Stimulated activated CD4-positive, alpha-beta T cell treated with anti-CD3 and anti-CD28 coated beads, TNF-alpha, amount 100 ng/mL, for 4 hours (primary cell): Measurements from ENCODE around the gene HIF1A.
A peak's percentile ranks its signal among the peaks of the same experiment; 100 is the strongest.
"Not testable (repeated sequence)": the region's sequence is repeated elsewhere in the genome, so short reads cannot be mapped to it uniquely, and the experiment has no call there.

Experiments used
- DNase-seq, 3 experiments: peaks; one replicate each; pipeline ENCODE4 v3.0.0-alpha.2; 2020; ENCODE audit warnings: low read depth in 3 of 3

HIF1A gene

DNA sequence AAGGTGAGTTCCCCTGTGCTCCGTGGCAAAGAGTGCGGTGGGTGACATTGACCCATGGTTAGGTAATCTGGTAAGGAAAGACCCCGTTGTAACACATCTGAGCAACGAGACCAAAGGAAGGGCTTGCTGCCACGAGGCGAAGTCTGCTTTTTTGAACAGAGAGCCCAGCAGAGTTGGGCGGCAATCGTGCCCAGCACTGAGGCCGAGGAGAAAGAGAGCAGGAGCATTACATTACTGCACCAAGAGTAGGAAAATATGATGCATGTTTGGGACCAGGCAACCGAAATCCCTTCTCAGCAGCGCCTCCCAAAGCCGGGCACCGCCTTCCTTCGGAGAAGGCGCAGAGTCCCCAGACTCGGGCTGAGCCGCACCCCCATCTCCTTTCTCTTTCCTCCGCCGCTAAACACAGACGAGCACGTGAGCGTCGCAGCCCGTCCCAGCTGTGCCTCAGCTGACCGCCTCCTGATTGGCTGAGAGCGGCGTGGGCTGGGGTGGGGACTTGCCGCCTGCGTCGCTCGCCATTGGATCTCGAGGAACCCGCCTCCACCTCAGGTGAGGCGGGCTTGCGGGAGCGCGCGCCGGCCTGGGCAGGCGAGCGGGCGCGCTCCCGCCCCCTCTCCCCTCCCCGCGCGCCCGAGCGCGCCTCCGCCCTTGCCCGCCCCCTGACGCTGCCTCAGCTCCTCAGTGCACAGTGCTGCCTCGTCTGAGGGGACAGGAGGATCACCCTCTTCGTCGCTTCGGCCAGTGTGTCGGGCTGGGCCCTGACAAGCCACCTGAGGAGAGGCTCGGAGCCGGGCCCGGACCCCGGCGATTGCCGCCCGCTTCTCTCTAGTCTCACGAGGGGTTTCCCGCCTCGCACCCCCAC lies at the start of gene HIF1A:
Gene HIF1A (plus strand): TSS at position 684 of the 865 bp plus-strand sequence. CDS start 292 bp downstream, outside the sequence.
- peak; percentile 81 to 93 (median 92) for DNase-seq

DNA sequence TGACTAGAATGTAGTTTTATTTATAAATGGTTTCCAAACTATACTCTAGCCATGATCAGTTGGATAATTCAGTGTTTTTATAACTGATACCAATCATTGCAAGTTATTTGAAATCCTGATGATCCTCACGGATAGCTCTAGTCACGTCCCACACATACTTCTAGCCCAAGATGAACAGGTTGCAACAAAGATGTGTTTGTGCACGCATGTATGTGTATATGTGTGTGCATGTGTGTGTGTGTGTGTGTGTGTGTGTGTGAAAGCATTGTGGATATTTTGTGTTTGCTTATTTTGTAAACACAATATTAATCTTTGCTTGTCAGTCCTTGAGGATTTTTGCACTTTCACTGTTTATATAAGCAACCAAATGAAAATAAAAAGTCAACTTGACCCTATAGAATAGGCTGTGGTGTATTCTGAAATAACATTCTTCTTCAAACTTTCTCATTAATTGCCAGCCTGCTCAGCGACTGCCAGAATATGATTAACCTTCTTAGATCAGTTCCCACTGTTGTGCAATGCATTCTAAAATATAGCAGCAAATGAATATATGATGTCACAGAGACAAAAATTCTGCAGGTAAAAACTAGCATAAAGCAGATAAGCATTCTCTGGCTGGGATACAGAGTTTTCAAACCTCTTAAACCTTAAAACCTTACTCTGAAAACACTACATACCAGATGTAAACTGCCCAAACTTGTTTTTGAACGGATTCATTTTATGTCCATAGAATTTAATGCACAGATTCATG lies 48.8 kb upstream of the HIF1A start:
- no peak for DNase-seq

DNA sequence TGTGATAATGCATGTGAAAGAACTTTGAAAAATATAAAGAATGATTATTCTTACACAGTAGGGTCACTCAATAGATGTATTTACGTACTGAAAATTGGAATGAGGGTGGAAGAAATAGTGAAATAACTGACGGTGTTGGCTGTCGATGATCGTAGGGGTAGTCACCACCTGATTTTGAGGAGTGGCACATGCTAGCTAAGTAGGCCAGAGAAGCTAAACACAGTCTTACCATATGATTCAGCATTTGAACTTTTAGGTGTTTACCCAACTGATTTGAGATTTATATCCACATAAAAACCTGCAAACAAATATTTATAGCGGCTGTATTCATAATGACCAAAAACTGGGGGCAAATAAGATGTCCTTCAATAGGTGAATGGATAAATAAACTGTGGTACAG lies 47.6 kb upstream of the HIF1A start:
- DNase-seq: no peak

DNA sequence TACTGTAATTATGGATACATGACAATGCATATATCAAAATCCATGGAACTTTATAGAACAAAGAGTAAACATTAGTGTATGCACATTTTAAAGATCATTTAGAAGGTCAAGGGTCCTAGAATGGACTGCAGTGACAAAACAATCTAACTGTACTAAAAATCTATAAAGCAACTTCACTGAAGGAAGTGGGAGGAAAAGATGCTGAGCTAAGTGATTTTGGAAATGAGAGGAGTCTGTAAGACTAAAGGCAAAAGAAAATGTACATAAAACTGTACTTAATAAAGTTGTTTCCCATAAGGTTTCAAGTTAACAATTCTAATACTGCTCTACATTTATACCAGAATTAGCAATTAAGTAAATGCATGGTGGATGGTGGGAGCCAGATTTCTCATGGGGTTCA lies 46.9 kb upstream of the HIF1A start:
- no peak for DNase-seq

DNA sequence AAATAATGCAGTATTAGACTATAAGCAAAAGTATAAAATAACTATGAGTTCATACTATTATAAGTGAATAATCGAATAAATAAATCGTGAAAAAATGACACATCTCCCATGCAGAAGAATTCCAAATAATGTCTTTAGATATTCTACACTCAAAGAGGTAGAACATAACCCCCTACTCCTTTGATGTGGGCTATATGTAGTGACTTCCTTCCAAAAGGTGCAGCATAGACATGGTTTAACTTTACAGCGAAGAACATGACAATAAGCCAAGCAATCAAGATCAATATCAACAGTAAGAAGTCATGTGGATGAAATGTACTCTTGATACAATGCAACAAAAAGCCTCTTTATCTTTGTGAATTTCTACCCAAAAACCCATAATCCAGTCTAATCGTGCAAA lies 46.0 kb upstream of the HIF1A start:
- DNase-seq: no peak

DNA sequence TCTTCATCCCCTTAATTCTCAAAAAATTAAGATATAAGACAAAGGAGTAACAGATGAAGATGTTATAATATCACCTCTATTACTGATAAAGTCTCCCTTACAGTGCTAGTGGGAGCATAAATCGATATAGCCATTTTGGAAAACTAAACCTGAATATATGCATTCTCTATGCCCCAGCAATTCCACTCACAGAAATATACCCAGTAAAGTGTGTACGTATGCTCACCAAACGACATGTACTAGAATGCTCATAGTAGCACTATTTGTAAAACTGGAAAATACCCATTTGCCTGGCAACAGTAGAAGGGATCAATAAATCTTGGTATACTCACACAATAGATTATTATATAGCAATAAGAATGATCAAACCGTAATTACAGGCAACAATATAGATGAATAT lies 44.0 kb upstream of the HIF1A start:
- no peak for DNase-seq

DNA sequence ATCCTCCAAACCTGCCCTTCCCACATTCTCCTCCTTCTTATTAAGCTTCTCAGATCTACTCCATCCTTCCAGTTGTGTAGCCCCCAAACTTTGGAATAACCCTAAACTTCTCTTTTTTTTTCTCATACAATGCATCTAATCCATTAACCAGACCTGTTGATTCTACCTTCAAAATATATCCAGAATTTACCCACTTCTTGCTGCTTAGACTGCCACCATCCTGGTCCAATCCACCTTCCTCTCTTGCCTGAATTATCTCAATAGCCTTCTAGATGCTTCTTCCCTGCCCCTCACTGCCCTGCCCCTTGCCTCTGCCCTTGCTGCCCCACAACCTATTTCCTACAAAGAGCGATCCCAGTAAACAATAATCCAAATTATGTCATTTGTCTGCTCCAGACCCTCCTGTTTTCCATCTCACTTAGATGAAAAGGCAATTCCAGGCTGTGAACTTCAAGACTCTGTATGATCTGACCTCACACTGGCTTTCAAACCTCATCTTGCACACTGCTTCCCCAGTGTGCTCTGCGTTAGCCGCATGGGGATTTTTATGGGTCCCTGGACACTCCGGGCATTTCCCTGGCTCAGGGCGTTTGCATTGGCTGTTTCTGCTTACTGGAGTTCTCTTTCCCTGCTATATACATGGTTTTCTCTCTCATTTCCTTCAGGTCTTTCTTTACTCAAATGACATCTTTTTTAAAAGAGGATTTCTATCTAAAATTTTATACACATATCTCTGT lies 42.6 kb upstream of the HIF1A start:
- DNase-seq: no peak

DNA sequence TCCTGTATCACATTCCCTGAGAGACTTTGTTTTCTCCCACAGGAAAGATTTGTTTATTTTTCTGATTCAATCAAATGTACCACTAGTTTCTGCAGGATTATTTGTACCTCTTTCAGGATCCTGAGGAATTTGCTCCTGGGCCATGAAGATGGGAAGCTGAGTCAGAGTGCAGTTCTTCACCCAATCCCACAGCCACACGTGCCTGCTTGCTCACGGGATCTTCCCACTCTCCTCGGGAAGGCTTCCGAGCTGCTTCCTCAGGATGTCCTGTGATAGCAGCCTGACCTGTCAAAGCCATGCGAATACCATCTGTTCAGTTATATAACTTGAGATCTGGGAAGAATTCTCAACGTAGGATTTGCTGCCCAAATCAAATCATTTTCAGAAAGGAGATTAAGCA lies 41.8 kb upstream of the HIF1A start:
- no peak for DNase-seq

DNA sequence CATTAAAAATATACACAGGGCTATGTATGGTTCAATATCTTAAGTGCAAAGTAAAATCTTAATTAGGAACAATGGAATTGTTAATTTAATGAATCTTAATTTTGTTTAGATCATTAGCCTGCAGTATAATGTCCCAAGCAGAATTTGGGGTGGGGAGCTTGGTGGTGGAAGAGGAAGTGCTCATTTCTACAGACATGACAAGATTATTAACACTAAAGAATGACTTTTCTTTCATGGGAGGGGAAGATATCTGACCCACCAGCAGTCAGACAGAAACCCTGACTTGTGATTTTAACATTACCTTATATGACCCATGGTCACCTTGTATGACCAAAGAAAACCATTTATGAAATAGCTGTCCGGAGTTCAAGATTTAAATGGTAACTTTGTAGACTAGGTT lies 41.3 kb upstream of the HIF1A start:
- no peak for DNase-seq

DNA sequence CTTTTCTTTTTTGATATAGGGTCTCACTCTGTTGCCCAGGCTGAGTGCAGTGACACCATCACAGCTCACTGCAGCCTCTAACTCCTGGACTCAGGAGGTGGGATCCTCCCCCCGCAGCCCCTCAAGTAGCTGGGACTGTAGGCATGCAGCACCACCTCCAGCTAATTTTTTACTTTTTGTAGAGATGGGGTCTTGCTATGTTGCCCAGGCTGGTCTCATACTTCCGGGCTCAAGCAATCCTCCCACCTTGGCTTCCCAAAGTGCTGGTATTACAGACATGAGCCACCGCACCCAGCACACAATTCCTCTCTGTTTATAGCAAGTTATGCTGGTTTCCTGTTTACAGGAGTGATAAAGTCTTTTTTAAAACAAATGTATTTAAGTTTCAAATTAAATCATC lies 39.5 kb upstream of the HIF1A start:
- DNase-seq: no peak

DNA sequence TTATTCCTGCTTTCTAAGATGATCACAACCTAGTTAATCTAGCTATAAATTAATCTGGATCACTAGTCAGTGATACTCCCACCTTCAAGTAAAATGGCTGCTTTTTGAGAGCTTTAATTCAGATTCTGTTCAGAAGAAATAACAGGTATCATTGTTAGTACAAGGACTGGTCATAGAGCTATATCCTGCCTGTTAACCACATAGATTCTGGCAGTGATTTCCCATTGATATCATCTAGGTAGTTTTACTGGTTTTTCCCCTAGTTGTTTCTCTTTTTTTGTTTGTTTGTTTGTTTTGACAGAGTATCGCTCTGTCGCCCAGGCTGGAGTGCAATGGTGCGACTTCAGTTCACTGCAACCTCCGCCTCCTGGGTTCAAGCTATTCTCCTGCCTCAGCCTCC lies 39.0 kb upstream of the HIF1A start:
- no peak for DNase-seq

DNA sequence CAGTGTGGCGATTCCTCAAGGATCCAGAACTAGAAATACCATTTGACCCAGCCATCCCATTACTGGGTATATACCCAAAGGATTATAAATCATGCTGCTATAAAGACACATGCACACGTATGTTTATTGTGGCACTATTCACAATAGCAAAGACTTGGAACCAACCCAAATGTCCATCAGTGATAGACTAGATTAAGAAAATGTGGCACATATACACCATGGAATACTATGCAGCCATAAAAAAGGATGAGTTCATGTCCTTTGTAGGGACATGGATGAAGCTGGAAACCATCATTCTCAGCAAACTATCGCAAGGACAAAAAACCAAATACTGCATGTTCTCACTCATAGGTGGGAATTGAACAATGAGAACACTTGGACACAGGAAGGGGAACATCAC lies 37.2 kb upstream of the HIF1A start:
- DNase-seq: not testable (repeated sequence)

DNA sequence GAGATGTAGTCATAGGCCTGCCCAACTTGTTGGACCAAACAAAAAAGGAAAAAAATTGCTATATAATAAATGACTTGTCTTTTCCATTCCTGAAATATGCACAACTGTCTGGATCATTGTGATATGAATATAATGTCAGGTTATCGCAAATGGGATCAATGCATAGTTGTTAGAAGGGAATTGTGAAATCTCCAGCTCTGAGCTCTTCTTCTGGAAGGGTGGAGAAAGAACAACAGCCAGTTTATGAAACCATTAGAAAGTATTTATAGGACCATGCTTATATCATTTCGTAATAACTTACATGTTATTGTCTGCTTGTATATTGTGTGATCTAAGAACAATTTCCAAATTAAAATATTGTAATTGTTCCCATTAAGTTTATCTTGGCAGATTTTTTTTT lies 35.7 kb upstream of the HIF1A start:
- DNase-seq: no peak

DNA sequence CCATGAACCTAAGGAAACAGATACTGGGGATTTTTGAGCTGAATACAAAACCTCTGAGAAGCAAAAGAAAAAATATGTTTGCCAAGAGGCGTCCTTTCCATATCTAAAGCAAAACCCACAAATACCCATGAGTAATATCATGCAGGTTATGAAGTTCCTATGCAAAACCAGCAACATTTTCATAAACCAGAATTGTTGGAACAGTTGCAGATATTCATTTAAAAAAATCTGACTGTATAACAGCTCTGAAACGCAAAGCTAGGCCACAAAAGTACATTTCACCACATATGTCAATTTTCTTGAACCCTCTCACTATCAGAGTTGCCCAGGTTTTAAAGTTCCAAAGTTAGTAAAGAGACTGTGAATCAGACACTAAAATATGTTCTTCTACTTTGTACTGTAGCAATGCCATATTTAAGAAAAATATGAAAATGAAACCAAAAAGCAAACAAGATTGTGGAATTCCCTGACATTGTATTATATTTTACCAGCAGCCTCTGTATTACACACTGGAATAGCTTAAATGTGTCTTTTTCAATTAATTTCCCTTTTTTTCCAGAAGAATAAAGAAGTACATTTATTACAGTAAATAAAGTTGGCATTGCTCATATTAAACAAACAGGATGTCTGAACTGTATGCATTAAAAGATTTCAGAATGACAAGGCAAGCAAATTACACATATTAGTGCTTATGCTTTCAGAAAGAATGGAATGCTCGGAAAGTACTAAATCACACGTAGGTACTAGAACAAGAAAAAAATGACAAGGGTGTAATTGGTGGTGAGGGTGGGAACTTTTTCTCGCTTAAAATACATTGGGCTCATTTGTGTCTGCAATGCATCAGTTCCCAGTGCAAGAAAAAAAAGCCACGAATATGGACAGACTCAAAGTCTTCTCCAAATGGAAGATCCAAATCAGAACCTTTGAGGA lies 33.6 kb upstream of the HIF1A start:
- no peak for DNase-seq

DNA sequence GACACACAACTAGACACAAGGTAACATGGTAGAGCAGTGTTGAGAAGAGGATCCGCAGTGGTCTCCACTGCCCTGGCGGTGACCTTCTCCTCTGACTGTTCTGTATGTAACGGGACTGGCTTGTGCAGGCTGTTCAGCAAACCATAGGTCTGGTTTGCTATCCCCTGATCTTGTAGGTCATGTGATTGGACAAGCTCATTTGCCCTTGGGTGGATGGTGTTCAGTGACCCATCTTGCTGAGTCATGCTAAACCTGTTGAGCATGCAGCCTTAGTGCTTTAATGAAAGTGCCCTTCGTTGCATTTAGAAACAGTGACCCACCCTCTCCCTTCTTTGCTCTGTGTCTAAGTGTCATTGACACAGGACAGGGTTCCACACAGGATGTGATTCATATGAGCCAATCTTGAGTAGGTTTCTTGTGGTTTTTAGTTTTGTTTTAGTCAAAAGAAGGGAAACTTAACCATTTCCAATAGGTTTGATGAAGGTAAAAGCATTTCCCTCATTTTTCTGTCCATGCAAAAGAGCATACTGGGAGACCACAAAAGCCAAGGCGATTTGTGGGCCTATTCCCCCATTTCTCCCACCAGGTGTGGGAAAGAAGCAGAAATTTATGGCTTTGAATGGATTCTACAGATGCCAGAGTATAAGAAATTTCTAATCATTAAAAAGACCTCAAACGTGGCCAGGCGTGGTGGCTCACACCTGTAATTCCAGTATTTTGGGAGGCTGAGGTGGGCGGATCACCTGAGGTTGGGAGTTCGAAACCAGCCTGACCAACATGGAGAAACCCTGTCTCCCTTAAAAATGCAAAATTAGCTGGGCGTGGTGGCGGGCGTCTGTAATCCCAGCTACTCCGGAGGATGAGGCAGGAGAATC lies 32.6 kb upstream of the HIF1A start:
- peak; percentile 16 to 35 (median 22) for DNase-seq

DNA sequence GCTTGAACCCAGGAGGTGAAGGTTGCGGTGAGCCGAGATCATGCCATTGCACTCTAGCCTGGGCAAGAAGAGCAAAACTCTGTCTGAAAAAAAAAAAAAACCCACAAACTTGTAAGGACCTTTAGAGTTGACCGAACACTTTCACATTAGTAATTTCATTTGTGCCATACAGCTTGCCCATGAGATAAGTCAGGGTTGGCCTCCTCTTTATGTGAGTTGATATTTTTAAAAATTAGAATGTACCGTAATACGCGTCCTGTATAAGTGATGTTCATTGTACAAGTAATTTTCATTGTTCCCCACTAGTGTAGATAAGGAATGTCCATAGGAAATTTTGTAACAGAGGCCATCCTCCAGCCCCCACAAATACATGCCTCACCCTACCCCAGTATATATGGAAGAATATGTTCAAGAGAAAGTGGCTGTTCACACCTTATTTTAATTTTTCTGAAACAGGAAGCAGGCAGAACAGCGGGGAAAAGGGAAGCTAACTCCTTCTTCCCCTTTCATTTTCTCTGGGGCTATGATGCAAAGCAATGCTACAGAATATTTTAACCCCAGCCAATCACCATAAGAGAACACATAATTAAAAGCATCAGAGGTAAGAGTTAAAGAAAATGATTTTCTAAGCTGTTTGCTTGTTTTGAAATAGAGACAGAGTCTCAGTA lies 31.9 kb upstream of the HIF1A start:
- DNase-seq: no peak

DNA sequence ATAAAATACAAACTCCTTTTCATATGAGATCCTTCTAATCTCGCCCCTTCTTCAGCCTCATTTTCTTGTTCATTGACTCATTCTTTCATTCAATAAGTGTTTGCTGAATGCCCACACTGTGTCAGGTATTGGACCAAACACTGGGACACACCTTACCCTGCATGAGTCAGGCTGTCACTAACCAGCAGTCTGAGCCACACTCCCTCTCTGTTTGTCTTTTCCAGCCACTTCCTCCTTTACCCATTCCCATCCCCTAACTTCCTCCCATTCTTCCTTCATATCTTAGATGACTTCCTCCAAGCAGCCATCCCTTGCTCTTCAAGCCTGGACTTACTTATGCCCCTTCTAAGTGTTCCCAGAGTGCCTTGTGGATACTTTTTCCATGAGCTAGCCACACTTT lies 27.0 kb upstream of the HIF1A start:
- DNase-seq: no peak

DNA sequence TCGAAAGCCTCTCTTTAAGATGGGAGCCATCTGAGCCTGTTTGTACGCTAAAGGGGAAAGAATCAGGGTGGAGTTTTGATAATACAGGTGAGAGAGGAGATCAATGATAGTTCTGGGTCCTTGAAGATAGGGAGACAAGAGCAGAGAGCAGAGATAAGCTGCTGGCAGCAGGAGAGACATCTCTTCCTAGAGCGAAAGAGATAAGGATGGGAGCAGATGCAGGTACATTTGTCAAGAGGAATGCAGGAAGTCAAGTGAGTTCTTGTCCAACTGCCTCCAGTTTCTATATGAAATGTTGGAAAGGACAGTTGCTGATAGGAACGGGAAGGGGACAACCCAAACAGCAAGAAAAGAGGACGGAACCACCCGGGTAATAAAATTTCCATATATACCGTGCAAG lies 24.7 kb upstream of the HIF1A start:
- no peak for DNase-seq

DNA sequence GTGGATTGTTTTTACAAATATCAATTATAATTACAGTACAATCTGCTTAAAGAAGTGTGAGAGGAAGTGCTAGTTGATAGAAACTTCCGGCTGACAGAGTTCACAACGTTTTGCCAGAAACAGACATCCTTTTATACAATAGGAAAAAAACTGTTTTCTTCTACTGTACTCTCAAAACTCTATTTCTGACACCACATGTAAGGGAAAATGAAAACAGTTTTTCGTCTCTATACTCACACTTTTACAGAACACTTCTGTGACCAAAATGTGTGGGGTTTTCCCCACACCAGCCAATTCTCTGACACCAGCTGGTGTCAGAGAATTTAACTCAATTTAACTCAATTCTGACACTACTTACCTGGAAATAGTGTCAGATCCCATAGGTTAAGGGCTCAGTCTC lies 24.2 kb upstream of the HIF1A start:
- peak in 1 of 3 experiments; percentile 28 for DNase-seq

DNA sequence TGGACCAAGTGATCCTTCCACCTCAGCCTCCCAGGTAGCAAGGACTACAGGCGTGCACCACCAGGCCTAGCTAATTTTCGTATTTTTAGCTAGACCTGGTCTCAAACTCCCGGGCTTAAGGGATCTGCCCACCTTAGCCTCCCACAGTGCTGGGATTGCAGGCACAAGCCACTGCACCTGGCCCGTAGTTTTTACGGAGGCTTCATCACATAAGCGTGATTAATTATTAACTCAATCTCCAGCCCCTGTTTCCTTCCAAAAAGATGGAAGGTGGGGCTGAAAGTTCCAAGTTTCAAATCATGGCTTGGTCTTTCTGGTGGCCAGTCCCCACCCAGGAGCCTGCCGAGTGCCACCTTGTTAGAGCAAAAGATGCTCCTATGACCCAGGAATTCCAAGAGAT lies 22.5 kb upstream of the HIF1A start:
- no peak for DNase-seq
